Urothelium cell line (cell line): ENCODE data around the gene PAX5.

ENCODE experiments used
- DNase-seq: peaks from one replicate; pipeline ENCODE4 v3.0.0; 2011; ENCODE audit warnings: low spot score, mixed read lengths
- FAIRE-seq: peaks from 2 replicates; lab custom pipeline; 2011; peaks lifted over from hg19 to GRCh38; lab: Jason Lieb, UNC

PAX5 gene

GRCh38 chr9:36787709-36788108, 246.4 kb downstream of the PAX5 start:
- DNase-seq (no peak), FAIRE-seq (no peak)
